GM13976 (cell line): ENCODE results near the gene TERB1.

Experiments
- DNase-seq: peaks from one replicate; pipeline ENCODE4 v3.0.0; 2012; ENCODE audit warnings: low spot score
- in situ Hi-C: fragments of 300-500 bp; cut with MboI; formaldehyde crosslinking; loops from one replicate; pipeline ENCODE4 v1.12.0; 2022; ENCODE audit warnings: low sequenced_read_pairs, mixed read lengths, inconsistent platforms; ENCODE audit not compliant: unreplicated experiment
- TF ChIP-seq, protein P1 (sequence below): IDR thresholded peaks from 2 replicates; pipeline ENCODE4 v1.5.1; 2012; ENCODE audit warnings: borderline replicate concordance, mild to moderate bottlenecking; ENCODE audit not compliant: insufficient read depth; ENCODE audit errors: extremely low read depth, missing control alignments, control extremely low read depth

The TERB1 gene

DNA sequence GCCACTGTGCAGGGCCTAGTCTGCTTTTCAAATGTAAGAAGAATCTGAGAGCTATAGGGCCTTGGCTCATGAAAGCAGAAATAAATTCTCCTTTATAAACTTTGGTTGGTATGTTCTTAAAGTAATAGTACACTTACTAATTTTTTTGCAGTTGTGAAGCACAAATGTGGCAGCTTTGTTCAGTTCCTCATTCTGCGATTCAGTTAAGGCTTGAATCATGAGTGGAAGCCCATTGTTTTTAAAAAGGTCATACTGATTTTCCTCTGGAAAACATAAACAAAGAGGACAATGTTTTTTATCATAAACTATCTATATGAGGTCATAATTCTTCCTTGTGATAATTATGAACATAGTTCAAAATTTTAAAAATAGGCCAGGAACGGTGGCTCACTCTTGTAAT lies 26.4 kb downstream of the TERB1 start:
- no peak for DNase-seq
- in situ Hi-C loops = no loop called here

DNA sequence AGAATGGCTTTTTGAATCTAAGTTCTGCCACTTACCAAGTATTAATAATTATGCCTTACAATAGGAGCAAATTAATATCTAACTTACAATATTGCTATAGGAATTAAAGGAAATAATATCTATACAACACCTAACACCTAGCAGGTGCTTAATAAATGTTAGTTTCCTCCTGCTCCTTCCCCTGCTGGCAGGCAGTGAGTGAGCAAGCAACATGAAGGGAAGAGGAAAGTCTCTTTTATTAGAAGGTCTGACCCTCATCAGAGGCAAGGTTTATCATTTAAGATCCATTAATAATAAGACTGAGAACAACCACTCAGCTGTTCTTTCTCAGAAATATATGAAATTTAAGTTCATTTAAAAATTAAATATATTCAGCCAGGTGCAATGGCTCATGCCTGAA lies 43.3 kb downstream of the TERB1 start:
- in situ Hi-C loops = no loop called here
- TF ChIP-seq, protein P1, sequence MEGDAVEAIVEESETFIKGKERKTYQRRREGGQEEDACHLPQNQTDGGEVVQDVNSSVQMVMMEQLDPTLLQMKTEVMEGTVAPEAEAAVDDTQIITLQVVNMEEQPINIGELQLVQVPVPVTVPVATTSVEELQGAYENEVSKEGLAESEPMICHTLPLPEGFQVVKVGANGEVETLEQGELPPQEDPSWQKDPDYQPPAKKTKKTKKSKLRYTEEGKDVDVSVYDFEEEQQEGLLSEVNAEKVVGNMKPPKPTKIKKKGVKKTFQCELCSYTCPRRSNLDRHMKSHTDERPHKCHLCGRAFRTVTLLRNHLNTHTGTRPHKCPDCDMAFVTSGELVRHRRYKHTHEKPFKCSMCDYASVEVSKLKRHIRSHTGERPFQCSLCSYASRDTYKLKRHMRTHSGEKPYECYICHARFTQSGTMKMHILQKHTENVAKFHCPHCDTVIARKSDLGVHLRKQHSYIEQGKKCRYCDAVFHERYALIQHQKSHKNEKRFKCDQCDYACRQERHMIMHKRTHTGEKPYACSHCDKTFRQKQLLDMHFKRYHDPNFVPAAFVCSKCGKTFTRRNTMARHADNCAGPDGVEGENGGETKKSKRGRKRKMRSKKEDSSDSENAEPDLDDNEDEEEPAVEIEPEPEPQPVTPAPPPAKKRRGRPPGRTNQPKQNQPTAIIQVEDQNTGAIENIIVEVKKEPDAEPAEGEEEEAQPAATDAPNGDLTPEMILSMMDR = no peak
- no peak for DNase-seq

More for the DNA sequence above, 26.4 kb downstream of the TERB1 start:
- TF ChIP-seq, protein P1 = no peak

DNA sequence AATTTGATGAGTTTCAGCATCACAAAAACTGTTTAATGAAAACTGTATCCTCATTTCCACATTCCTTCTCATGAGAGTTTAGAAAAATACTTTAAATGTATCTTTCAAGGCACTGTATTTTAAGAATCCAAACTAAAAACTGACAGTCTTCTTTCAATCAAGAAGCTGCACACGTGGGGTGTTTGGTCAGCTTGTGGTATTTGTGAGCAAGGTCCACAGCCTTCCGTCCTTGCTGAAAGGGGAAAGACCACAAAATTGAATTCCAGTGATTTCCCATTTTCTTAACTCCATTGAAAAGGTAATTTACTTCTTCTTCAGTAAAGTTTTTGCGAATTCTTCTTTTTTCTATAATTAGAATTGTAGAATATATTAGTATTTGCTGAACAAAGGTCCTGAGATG lies 46.6 kb downstream of the TERB1 start:
- TF ChIP-seq, protein P1 = no peak
- in situ Hi-C loops = no loop called here
- no peak for DNase-seq

DNA sequence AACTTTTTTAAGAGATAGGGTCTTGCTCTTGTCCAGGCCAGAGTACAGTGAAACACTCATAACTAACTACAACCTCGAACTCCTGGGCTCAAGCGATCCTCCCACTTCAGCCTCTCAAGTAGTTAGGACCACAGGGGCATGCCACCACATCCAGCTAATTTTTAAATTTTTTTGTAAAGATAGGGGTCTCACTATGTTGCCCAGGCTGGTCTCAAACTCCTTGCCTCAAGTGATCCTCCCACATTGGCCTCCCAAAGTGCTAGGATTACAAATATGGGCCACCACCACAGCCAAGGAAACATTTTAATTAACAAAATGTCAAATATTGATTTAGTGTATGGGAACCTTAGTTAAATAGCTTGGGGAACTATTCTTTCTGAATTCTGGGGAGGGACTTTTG lies 47.2 kb downstream of the TERB1 start:
- in situ Hi-C loops = no loop called here
- TF ChIP-seq, protein P1 = no peak
- no peak for DNase-seq

DNA sequence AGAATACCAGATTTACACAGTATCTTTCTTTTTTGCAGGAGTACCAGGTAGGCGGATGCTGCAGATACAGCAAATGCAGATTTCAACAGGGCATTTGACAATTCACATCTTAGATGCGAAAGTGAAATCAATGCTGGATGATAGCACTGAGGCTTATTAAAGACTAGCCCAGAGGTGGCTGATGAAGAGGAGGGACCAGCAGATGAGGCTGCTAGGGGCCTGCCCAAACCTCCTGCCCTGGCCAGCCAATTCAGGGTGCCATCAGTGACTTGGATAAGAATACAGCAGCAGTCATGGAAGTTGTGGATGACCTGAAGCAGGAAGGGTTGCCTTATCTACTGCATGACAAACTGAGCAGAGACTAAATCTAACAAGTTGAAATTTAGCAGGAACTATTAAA lies 48.4 kb downstream of the TERB1 start:
- no peak for DNase-seq
- TF ChIP-seq, protein P1 = no peak
- in situ Hi-C loops = no loop called here

DNA sequence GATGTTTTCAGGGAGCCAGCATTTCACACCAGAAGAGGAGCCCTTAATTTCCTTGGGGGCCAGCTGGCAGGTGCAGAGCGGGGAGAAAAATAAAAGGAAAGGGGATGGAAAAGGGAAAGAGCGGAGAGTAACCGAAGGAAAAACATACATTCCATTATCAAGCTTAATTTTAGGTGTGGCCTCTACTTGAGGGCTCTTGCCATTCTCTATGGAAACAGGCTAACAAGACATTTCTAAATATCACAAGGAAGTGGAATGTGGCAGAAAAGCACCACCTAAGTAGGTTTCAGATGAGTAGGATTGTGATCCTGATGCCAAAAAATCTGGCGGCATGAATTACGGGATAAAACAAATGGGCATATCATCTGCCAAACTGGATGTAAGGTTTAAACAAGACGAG lies 49.0 kb downstream of the TERB1 start:
- DNase-seq = no peak
- in situ Hi-C loops = no loop called here

More for the DNA sequence above, 49.0 kb downstream of the TERB1 start:
- TF ChIP-seq, protein P1 = no peak
